Measurements from ENCODE around the gene METRN.

The METRN gene

GRCh38 chr16:756428-756827 is 41.5 kb downstream of the METRN start:
- H3K4me1 ChIP-seq (ENCODE audit: control insufficient read depth, insufficient read depth, low read length), result no peaks in the 10 kb centered on the region
- CTCF ChIA-PET, result interaction anchor here (0.6 to 2.7 kb wide), 4 partner anchors 11 to 29 kb away, joined by 4 to 12 read pairs (median 8); partner anchors contain the start of gene CIAO3
- POLR2A ChIA-PET, result no interaction called here

More at GRCh38 chr16:756428-756827, 41.5 kb downstream of the METRN start:
- Histone ChIP-seq H3K36me3 (ENCODE audit: control insufficient read depth in 2 of 2, insufficient read depth in 1 of 2, low read length in 2 of 2) (no peaks in the 10 kb centered on the region), H3K4me3 (ENCODE audit: low read depth, low read length) (no peak overlapping the region), H3K9me3 (ENCODE audit: control insufficient read depth, insufficient read depth, low read depth, low read length) (no peaks in the 10 kb centered on the region), H3K27ac (ENCODE audit: extremely low read depth, low read depth, low read length) (no peak overlapping the region)
- TF ChIP-seq ZNF48 (tag by site-specific recombination; IDR thresholded peaks at IDR 0.05) (no peak), KLF10 (tag by site-specific recombination; IDR thresholded peaks at IDR 0.05) (no peak), RBAK (tag by site-specific recombination; IDR thresholded peaks at IDR 0.05) (no peak), REST (tag by site-specific recombination; IDR thresholded peaks at IDR 0.05) (no peak), ZNF19 (tag by site-specific recombination; IDR thresholded peaks at IDR 0.05; ENCODE audit: low read depth) (no peak), KLF17 (tag by site-specific recombination; IDR thresholded peaks at IDR 0.05) (no peak), PRDM4 (tag by site-specific recombination; IDR thresholded peaks at IDR 0.05) (no peak), ZFP3 (tag by site-specific recombination; IDR thresholded peaks at IDR 0.05; ENCODE audit: low read depth) (no peak), KLF16 (tag by site-specific recombination; IDR thresholded peaks at IDR 0.05) (no peak), ZNF596 (tag by site-specific recombination; IDR thresholded peaks at IDR 0.05) (no peak), GLIS2 (tag by site-specific recombination; IDR thresholded peaks at IDR 0.05) (no peak), ZNF692 (tag by site-specific recombination; IDR thresholded peaks at IDR 0.05) (no peak)

All from HEK293 (cell line).